Astrocyte (in vitro differentiated cells and primary cell): ENCODE measurements around the gene WDPCP. TPM values are rescaled to one million over a fixed set of nuclear protein-coding genes. Genes with fewer than 3 reads are reported as not detected.

Experiments
- DNase-seq: peaks from one replicate; pipeline ENCODE4 v3.0.0-alpha.2; 2010; ENCODE audit warnings: low read depth
- FAIRE-seq: peaks from 2 replicates; lab custom pipeline; 2011; peaks lifted over from hg19 to GRCh38; lab: Jason Lieb, UNC
- H2AFZ ChIP-seq: 2 replicates; pipeline ENCODE4 v1.6.0; 2012; ENCODE audit warnings: low read depth, low read length, inconsistent platforms
- H3K27ac ChIP-seq: 2 replicates; pipeline ENCODE4 v1.5.1; 2011; ENCODE audit warnings: low read depth, low read length, inconsistent platforms
- H3K27me3 ChIP-seq: 2 replicates; pipeline ENCODE4 v1.6.0; 2011; ENCODE audit warnings: low read length, inconsistent platforms; ENCODE audit not compliant: insufficient read depth
- H3K36me3 ChIP-seq: 2 replicates; pipeline ENCODE4 v1.5.1; 2011; ENCODE audit warnings: low read length, inconsistent platforms; ENCODE audit not compliant: insufficient read depth
- H3K4me1 ChIP-seq: 2 replicates; pipeline ENCODE4 v1.5.1; 2011; ENCODE audit warnings: low read length, inconsistent platforms; ENCODE audit not compliant: insufficient read depth
- H3K4me2 ChIP-seq: 2 replicates; pipeline ENCODE4 v1.6.0; 2012; ENCODE audit warnings: low read length, inconsistent platforms
- H3K4me3 ChIP-seq: 2 replicates; pipeline ENCODE4 v1.5.1; 2011; ENCODE audit warnings: low read depth, mild to moderate bottlenecking, low read length, inconsistent platforms; ENCODE audit not compliant: insufficient read depth
- H3K79me2 ChIP-seq: 2 replicates; pipeline ENCODE4 v1.6.0; 2012; ENCODE audit warnings: mild to moderate bottlenecking, low read length, inconsistent platforms; ENCODE audit not compliant: insufficient read depth
- H3K9ac ChIP-seq: 2 replicates; pipeline ENCODE4 v1.6.0; 2012; ENCODE audit warnings: mild to moderate bottlenecking, low read length, inconsistent platforms
- H3K9me3 ChIP-seq: 2 replicates; pipeline ENCODE4 v1.5.1; 2012; ENCODE audit warnings: low read depth, mild to moderate bottlenecking, low read length, inconsistent platforms; ENCODE audit not compliant: insufficient read depth
- H4K20me1 ChIP-seq: 2 replicates; pipeline ENCODE4 v1.6.0; 2012; ENCODE audit warnings: low read length, inconsistent platforms; ENCODE audit not compliant: insufficient read depth
- H3K27ac Mint-ChIP-seq: one replicate; pipeline ENCODE4 v1.8.0; 2021; ENCODE audit warnings: mild to moderate bottlenecking, mixed read lengths; ENCODE audit not compliant: unreplicated experiment
- H3K27me3 Mint-ChIP-seq: one replicate; pipeline ENCODE4 v1.8.0; 2021; ENCODE audit warnings: low read depth, mixed read lengths; ENCODE audit not compliant: unreplicated experiment
- H3K36me3 Mint-ChIP-seq: one replicate; pipeline ENCODE4 v1.8.0; 2021; ENCODE audit warnings: low read depth, mixed read lengths; ENCODE audit not compliant: unreplicated experiment
- H3K4me1 Mint-ChIP-seq: one replicate; pipeline ENCODE4 v1.8.0; 2021; ENCODE audit warnings: low read depth, mixed read lengths; ENCODE audit not compliant: unreplicated experiment
- H3K4me3 Mint-ChIP-seq: one replicate; pipeline ENCODE4 v1.8.0; 2021; ENCODE audit warnings: mild to moderate bottlenecking, moderate library complexity, mixed read lengths; ENCODE audit not compliant: unreplicated experiment
- H3K9me3 Mint-ChIP-seq: one replicate; pipeline ENCODE4 v1.8.0; 2021; ENCODE audit warnings: mild to moderate bottlenecking, mixed read lengths; ENCODE audit not compliant: unreplicated experiment
- EZH2 ChIP-seq: IDR thresholded peaks from 2 replicates; pipeline ENCODE4 v1.6.1; 2012; ENCODE audit warnings: mild to moderate bottlenecking, low read length, inconsistent platforms; ENCODE audit not compliant: insufficient read depth
- total RNA-seq: library from RNA; stranded (reverse); gene quantifications from 2 replicates; pipeline ENCODE4 v1.2.1, GENCODE V29; 2021
- TF ChIP-seq, protein P1 (sequence below): IDR thresholded peaks from 2 replicates; pipeline ENCODE4 v1.5.1; 2011; ENCODE audit warnings: low read depth, mild to moderate bottlenecking, inconsistent platforms, low read length, moderate library complexity; ENCODE audit not compliant: insufficient read depth

WDPCP gene
- total RNA-seq, 1 donor from 2014 or later, result 15.1 TPM

DNA sequence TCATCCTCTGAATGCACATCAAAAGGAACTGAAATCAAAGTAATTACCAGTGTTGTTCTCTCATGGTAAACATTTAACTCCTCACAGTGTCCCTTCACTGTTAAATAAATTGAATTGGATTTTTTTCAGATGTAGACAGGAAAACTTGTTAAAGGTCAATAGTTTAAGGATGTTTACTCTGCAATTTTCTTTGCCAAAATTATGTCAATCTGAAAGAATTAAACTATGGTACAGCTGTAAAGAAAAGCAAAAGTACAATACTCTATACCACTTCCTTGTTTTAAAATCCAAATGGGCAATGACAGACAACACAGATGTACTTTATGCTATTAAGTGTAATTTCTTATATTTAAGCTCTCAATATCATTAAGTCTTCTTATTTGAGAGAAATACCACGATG, 153.2 kb downstream of the WDPCP start:
- Histone ChIP-seq H3K27me3 (no peaks in the 10 kb centered on the region), H3K79me2 (no peaks in the 10 kb centered on the region), H2AFZ (no peak overlapping the region), H3K4me2 (no peak overlapping the region), H4K20me1 (no peaks in the 10 kb centered on the region), H3K9me3 (no peaks in the 10 kb centered on the region), H3K36me3 (no peaks in the 10 kb centered on the region), H3K4me3 (no peak overlapping the region), H3K4me1 (no peaks in the 10 kb centered on the region), H3K9ac (no peak overlapping the region), H3K27ac (no peak overlapping the region)
- Mint-ChIP-seq H3K27ac (no peak overlapping the region), H3K27me3 (no peaks in the 10 kb centered on the region), H3K9me3 (no peaks in the 10 kb centered on the region), H3K4me1 (peaks cover 5% of the 10 kb centered on the region), H3K36me3 (peaks cover 2% of the 10 kb centered on the region), H3K4me3 (no peak overlapping the region)
- FAIRE-seq (no peak), DNase-seq (no peak)
- TF ChIP-seq EZH2, result no peak
- TF ChIP-seq, protein P1, sequence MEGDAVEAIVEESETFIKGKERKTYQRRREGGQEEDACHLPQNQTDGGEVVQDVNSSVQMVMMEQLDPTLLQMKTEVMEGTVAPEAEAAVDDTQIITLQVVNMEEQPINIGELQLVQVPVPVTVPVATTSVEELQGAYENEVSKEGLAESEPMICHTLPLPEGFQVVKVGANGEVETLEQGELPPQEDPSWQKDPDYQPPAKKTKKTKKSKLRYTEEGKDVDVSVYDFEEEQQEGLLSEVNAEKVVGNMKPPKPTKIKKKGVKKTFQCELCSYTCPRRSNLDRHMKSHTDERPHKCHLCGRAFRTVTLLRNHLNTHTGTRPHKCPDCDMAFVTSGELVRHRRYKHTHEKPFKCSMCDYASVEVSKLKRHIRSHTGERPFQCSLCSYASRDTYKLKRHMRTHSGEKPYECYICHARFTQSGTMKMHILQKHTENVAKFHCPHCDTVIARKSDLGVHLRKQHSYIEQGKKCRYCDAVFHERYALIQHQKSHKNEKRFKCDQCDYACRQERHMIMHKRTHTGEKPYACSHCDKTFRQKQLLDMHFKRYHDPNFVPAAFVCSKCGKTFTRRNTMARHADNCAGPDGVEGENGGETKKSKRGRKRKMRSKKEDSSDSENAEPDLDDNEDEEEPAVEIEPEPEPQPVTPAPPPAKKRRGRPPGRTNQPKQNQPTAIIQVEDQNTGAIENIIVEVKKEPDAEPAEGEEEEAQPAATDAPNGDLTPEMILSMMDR, result no peak

GRCh38 chr2:63434024-63435001, 154.0 kb downstream of the WDPCP start:
- no peaks in the 10 kb centered on the region for H3K9me3 Mint-ChIP-seq
- H3K4me1 Mint-ChIP-seq, result peaks cover 5% of the 10 kb centered on the region
- H3K27ac Mint-ChIP-seq, result no peak overlapping the region
- no peak overlapping the region for H3K4me3 Mint-ChIP-seq
- Histone ChIP-seq H3K4me1 (no peaks in the 10 kb centered on the region), H3K27ac (no peak overlapping the region), H3K9me3 (no peaks in the 10 kb centered on the region), H2AFZ (no peak overlapping the region), H4K20me1 (no peaks in the 10 kb centered on the region), H3K79me2 (no peaks in the 10 kb centered on the region), H3K4me2 (no peak overlapping the region), H3K9ac (no peak overlapping the region), H3K27me3 (no peaks in the 10 kb centered on the region), H3K4me3 (no peak overlapping the region), H3K36me3 (no peaks in the 10 kb centered on the region)
- DNase-seq, result no peak
- TF ChIP-seq, protein P1, result no peak
- no peak for TF ChIP-seq EZH2
- H3K27me3 Mint-ChIP-seq, result no peaks in the 10 kb centered on the region
- no peak for FAIRE-seq
- H3K36me3 Mint-ChIP-seq, result peaks cover 2% of the 10 kb centered on the region

GRCh38 chr2:63432373-63432772, 155.9 kb downstream of the WDPCP start:
- Mint-ChIP-seq H3K9me3 (peaks cover 3% of the 10 kb centered on the region), H3K36me3 (peaks cover 9% of the 10 kb centered on the region), H3K4me1 (peaks cover 5% of the 10 kb centered on the region), H3K27ac (no peak overlapping the region), H3K4me3 (no peak overlapping the region), H3K27me3 (no peaks in the 10 kb centered on the region)
- Histone ChIP-seq H4K20me1 (no peaks in the 10 kb centered on the region), H3K4me1 (no peaks in the 10 kb centered on the region), H3K4me3 (no peak overlapping the region), H3K9me3 (no peaks in the 10 kb centered on the region), H3K79me2 (no peaks in the 10 kb centered on the region), H3K9ac (no peak overlapping the region), H3K4me2 (no peak overlapping the region), H3K36me3 (no peaks in the 10 kb centered on the region), H3K27ac (no peak overlapping the region), H3K27me3 (no peaks in the 10 kb centered on the region), H2AFZ (no peak overlapping the region)
- DNase-seq (peak; percentile 42), FAIRE-seq (no peak)
- no peak for TF ChIP-seq EZH2
- TF ChIP-seq, protein P1, result no peak
